GM18870 (cell line): Measurements from ENCODE around the gene RAB40B.

Experiments used
- ATAC-seq: cut with Tn5 transposase; IDR thresholded peaks from one replicate; pipeline ENCODE4 v1.9.1; 2021; ENCODE audit warnings: moderate library complexity; ENCODE audit not compliant: unreplicated experiment

Gene RAB40B

DNA sequence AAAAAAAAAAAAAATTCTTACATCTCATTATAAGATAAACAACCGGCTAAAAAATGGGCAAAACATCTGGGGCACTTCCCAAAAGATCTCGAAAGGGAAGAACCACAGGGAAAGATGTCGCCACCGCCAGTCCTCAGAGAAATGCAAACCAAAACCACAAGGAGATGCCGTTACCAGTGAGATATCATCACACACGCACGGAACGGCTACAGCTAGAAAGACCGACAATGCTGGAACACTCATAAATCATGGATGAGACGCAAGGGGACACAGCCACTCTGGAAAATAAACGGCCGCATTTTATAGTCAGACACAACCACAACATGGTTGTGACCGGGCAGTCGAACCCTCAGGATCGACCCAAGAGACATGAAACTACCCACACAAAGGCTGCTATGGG is 74.8 kb downstream of the RAB40B start:
- ATAC-seq = no peak

DNA sequence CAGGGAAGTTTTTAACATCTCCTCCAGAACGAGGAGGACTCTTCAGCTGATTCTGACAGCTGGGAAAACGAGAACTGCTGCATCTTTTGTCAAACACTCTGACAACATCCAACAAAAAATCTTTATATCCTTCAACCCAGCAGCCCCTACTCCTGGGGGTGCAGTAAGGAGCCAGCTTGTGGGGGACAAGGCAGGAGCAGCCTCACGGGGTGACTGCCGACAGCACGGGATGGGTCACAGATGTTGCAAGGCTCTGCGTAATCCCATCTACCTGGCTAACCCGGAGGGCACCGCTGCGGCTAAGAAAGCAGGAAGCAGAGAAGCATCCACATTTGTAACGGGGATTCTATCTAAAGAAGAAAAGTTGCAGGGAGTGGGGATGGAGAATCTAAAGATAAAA is 78.9 kb downstream of the RAB40B start:
- no peak for ATAC-seq

DNA sequence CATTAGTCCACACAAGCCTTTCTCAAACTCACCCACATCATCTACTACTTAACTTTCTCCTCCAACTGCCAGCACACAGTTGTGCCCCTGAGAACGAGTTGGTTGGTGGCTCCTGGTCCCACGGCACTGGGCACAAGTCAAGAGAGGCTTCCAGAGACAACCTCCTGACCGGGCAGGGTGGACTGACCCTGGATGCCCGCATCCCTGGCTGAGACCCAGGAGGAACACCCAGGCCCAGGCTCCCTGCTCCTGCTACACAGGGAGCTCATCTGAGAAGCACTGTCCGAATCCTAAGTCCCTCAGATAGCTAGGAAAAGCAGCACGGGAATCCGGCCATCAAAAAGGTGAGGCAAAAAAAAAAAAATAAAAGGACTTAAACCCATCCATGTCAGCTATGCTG is 79.3 kb downstream of the RAB40B start:
- ATAC-seq = no peak

DNA sequence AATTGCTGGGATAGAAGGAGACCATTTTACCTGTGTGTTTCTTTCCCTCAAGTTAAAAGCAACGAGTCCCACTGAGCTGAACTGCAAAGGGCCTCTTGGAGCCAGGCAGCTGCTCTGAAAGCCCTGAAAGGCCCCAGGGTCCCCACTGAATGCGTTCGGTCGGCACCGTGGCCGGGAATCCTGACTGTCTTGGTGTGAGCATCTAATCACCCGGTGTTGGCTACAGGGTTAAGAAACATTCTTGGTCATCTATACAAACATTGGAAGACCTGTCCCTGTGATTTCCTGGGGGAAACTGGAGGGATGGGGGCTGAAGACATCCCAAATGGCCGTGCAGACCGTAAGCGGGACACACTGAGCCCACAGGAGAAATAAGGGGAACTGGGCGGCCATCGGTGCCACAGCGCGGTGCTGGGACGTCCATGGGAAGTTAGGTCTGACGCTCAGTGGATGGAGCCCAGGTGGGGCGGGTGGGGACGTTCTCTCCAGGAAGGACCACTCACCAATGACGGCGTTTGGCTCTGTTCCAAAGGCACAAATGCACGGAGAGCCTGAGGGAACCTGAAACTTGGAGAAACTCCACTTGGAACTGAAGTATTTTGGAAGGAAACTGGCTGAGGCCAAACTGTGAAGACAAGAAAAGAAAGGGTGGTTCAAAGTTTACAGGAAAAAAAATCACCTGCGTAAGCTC is 82.3 kb downstream of the RAB40B start:
- ATAC-seq = no peak

DNA sequence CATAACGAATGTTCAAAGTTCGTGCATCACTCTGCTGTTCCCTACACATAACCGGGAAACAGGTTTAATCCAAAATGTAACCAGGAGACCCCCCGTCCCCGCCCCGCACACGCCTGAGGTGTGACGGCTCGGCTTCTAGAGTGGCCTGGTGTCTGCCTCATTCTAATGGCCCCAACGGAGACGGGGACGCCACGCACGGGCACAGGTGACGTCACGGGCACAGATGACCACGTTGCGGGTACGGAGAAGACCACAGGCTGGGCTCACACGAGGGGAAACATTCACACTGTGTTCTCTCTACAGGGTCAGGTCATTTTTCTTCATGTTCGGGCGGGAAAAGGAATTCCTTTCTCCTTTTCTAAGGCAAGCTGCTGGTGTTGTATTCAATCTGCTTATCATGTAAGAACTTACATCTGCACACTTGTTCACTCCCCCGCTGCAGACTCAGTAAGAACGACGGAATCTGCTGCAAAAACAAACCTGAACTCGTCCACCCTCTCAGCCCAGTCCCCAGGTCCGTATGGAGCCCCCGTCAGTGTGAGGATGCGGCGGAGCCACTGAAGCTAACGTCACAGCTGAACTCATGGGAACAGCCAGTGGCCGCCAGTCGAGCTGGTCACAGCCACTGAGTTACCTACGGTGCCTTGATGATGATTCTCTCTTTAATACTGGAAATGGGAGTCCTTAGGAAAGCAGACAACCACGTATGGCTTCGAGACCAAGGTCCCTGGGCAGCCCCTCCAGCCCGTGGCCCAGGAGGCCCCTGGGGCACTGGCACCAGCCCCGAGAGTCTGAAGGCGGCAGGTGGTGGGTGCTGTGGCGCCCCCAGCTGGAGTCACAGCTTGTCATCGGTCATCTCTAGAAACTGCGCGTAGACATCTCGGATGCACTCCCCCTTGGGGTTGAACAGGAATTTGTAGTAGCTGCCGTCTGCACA is 83.1 kb downstream of the RAB40B start:
- ATAC-seq = no peak

DNA sequence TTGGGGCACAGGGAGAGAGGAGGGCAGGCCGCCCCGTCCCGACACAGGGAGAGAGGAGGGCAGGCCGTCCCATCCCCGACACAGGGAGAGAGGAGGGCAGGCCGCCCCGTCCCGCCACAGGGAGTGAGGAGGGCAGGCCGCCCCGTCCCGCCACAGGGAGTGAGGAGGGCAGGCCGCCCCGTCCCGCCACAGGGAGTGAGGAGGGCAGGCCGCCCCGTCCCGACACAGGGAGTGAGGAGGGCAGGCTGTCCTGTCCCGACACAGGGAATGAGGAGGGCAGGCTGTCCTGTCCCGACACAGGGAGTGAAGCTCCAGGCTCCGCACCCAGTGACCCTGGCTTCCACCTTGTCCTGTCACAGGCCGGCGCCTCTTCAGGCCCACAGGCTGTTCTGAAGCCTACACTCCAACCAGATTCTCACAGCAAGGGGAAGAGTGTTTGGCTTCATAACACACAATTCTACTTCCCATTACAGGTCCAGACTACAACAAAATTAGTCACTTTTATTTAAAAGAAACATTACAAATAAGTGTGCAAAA is 84.3 kb downstream of the RAB40B start:
- ATAC-seq = no peak

DNA sequence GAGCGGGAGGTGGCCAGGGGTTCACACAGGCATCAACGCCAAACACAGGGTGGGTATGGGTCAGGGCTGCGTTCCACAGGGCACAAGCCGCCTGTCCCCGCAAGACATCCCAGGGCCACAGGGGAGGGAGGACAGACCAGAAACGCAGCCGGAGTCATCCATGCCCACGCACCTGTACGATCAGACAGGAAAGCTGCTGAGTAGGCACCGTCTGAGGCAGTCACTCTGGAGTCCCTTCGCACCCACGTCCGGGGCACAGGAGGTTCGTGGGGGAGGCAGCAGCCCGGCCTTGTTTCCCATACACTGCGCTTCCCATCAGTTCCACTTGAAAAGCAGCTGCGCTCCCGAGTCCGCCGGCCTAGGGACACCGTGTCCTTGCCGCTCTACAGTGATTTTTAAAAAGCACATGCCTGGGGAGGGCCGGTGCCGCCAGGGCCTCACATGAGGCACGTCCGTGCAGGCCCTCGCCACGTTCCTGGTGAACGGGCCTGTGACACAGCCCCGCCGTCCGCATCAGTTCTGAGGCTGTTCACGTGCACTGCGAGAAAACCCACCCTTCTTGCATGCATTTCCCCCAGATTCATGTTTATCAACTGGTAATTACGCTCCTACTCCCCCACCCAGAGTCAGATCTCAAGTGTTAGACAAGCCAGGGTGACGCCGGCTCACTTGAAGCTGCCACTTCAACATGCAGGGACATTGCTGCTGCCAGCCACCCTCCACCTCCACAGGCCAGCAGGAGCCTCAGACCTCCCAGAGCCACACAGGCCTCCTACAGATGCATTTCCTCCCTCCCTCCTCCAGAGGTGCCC is 85.0 kb downstream of the RAB40B start:
- no peak for ATAC-seq

DNA sequence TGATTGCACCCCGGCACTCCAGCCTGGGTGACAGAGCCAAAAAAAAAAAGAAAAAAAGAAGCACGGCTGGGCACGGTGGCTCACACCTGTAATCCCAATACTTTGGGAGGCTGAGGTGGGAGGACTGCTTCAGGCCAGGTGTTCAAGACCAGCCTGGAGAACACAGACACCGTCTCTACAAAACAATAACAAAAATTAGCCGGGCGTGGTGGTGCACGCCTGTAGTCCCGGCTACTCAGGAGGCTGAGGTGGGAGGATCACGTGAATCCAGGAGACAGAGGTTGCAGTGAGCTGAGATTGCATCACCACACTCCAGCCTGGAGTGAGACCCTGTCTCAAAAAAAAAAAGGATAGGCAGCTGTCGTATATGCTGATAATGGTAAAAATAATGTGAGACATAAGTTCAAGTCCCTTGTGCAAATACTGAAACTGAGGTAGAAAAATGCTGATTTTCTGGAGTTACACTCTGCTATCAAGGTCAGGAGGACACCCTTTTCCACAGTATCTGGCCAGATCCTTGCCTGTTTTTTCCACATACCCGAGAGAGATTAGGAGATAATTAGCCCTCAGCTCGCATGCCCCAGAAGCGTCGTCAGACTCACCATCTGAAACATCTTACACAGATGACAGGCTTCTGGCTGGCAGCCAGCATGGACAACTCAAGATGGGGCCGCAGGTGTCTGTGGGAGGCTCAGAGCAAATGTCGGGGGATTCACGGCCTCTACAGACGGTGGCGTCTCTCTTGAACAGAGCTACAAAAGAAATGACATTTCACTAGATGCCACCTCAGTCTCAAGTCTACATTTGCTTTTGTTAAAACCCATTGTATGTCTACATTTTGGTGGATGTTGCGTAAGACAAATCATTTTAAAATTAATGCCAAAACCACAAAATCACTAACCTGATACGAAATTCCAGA is 87.1 kb downstream of the RAB40B start:
- ATAC-seq = no peak

DNA sequence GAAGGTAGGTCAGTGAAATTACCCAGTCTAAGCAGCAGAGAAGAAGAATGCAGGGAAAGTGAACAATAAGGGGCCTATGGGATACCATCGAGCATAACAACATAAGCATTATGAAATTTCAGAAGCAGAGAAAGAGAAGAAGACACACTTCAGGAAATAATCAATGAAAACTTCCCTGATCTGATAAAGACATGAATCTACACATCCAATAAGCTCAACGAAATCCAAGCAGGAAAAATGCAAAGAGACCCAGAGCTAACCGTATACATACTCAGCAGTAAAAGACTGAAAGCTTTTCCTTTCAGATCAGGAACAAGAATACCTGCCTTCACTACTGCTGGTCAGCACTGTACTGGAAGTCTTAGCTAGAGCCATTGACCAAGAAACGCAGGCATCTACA is 88.8 kb downstream of the RAB40B start:
- no peak for ATAC-seq

DNA sequence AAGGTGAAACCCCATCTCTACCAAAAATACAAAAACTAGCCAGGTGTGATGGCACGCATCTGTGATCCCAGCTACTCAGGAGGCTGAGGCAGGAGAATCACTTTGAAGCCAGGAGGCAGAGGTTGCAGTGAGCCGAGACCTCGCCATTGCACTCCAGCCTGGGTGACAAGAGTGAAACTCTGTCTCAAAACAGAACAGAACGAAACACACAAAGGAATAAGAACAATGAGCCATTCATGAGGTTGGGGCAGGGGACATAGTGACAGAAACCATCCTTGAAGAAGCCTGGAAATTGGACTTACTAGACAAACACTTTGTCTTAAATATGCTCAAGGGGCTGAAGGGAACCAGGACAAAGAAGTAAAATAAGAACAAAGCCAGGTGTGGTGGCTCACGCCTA is 89.7 kb downstream of the RAB40B start:
- no peak for ATAC-seq

DNA sequence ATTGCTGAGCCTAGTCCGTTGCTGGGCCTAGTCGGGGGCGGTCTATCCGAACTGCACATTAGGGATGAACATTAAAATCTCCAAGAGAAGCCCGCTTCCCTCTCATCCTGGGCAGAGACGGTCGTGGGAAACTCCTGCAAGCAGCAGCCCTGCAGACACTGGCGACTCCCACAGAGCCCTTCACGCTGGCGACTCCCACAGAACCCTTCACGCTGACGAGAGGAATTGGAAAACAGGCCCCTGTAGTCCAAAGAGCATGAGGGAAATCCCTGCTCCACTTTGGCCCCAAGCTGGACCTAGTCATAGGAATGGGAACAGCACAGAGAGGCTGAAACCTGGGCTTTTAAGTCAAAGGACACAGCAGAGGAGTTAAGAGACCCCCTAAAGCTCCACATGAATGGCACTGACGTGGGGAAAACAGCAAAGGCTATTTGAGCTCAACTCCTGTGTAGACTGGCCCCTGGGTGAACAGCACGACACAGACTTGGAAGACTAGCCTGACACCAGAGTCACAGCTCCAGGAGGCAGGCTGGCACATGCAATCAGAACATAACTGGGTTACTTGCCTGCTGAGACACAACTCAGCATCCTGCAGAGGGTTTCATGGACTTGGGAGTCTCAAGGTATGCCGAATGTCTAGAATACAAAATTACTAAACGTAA is 92.4 kb downstream of the RAB40B start:
- ATAC-seq = no peak
